Measurements from ENCODE around the gene GALR2.

GALR2 gene

DNA sequence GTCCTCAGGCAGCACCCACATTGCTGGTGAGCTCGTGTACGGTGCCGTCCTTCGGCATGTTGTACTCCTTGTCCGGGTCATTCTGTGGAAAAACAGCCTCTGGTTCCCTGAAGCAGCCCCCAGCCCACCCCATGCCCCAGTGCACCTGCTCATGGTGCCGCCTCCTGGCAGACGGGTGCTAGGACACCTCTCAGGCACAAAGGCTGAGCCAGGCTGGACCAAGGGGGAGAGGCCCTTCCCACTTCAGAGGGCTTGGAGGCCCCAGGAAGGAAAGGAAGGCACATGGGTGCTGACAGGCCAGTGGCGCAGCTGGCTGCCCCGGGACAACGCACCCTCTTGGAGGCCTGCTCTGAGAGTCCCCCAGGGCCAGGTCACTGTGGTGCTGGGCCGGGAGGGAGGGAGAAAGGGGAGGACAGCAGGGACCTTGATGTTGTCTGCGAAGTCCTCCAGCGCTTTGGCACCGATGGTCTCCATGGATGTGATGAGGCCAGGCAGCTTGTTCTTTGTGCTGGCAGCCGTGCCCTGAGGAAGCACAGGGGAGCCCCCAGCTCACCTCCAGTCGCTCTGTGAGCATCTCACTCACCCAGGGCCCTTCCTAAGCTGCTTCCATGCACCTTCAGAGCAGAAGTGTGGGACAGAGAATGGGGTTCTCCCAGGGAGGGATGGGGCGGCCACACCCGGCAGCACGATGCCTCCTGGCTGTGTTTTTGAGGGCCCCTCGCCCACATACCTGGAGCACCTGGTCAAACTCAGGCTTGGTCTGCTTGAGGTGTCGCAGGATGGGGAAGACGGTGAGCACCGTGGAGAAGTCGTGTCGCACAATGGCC lies 13.7 kb downstream of the GALR2 start (continued):
- TF ChIP-seq, protein P1, sequence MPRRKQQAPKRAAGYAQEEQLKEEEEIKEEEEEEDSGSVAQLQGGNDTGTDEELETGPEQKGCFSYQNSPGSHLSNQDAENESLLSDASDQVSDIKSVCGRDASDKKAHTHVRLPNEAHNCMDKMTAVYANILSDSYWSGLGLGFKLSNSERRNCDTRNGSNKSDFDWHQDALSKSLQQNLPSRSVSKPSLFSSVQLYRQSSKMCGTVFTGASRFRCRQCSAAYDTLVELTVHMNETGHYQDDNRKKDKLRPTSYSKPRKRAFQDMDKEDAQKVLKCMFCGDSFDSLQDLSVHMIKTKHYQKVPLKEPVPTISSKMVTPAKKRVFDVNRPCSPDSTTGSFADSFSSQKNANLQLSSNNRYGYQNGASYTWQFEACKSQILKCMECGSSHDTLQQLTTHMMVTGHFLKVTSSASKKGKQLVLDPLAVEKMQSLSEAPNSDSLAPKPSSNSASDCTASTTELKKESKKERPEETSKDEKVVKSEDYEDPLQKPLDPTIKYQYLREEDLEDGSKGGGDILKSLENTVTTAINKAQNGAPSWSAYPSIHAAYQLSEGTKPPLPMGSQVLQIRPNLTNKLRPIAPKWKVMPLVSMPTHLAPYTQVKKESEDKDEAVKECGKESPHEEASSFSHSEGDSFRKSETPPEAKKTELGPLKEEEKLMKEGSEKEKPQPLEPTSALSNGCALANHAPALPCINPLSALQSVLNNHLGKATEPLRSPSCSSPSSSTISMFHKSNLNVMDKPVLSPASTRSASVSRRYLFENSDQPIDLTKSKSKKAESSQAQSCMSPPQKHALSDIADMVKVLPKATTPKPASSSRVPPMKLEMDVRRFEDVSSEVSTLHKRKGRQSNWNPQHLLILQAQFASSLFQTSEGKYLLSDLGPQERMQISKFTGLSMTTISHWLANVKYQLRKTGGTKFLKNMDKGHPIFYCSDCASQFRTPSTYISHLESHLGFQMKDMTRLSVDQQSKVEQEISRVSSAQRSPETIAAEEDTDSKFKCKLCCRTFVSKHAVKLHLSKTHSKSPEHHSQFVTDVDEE (CRISPR knock-in tag; IDR thresholded peaks at IDR 0.05), result no peak
- TF ChIP-seq, protein P2, sequence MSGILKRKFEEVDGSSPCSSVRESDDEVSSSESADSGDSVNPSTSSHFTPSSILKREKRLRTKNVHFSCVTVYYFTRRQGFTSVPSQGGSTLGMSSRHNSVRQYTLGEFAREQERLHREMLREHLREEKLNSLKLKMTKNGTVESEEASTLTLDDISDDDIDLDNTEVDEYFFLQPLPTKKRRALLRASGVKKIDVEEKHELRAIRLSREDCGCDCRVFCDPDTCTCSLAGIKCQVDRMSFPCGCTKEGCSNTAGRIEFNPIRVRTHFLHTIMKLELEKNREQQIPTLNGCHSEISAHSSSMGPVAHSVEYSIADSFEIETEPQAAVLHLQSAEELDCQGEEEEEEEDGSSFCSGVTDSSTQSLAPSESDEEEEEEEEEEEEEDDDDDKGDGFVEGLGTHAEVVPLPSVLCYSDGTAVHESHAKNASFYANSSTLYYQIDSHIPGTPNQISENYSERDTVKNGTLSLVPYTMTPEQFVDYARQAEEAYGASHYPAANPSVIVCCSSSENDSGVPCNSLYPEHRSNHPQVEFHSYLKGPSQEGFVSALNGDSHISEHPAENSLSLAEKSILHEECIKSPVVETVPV (CRISPR knock-in tag; IDR thresholded peaks at IDR 0.05), result no peak
- TF ChIP-seq, protein P3, sequence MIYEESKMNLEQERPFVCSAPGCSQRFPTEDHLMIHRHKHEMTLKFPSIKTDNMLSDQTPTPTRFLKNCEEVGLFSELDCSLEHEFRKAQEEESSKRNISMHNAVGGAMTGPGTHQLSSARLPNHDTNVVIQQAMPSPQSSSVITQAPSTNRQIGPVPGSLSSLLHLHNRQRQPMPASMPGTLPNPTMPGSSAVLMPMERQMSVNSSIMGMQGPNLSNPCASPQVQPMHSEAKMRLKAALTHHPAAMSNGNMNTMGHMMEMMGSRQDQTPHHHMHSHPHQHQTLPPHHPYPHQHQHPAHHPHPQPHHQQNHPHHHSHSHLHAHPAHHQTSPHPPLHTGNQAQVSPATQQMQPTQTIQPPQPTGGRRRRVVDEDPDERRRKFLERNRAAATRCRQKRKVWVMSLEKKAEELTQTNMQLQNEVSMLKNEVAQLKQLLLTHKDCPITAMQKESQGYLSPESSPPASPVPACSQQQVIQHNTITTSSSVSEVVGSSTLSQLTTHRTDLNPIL (CRISPR knock-in tag; IDR thresholded peaks at IDR 0.05; ENCODE audit: low read depth), result no peak
- no peak for TF ChIP-seq ZFP30 (CRISPR knock-in tag; IDR thresholded peaks at IDR 0.05)
- TF ChIP-seq CSDC2 (CRISPR knock-in tag; IDR thresholded peaks at IDR 0.05), result no peak
- TF ChIP-seq TCF4 (CRISPR knock-in tag; IDR thresholded peaks at IDR 0.05; ENCODE audit: borderline replicate concordance), result no peak
- TF ChIP-seq ARNTL (CRISPR knock-in tag; IDR thresholded peaks at IDR 0.05; ENCODE audit: borderline replicate concordance, low read depth), result no peak
- TF ChIP-seq SNAI2 (CRISPR knock-in tag; IDR thresholded peaks at IDR 0.05), result no peak

DNA sequence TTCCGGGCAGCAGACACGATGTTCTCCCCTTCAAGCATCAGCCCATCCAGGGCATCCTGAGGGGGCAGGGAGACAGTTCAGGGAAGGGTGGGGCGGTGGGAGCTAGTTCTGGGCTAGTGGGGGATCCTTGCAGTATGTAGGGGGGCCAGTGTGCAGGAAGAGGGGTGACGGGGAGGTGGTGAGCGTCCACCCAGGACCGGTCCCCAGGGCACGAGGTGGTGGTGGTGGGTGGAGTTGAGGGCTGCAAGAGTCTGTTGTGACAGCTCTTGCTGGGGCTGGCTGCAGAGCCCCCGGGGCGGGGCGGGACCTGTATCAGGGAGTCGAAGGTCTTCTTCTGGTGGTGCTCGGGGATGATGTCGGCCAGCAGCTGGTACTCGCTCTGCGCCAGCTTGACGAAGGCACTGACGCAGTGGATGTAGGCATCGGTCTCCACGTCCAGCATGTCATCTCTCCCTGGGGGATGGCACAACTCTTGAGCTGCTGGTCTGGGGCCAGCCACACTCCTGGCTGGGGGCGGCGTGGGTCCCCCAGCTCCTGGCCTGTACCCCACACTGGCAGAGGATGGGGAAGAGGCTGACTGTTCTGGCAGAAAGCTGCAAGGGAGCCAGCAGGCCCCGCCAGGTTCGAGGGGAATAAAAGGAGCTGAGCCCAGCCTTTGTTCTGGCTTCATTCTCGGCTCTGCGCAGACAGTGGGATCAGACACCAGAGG lies 14.4 kb downstream of the GALR2 start:
- no peak for ATAC-seq
- no peak for TF ChIP-seq GLIS3 (CRISPR knock-in tag; IDR thresholded peaks at IDR 0.05)

DNA sequence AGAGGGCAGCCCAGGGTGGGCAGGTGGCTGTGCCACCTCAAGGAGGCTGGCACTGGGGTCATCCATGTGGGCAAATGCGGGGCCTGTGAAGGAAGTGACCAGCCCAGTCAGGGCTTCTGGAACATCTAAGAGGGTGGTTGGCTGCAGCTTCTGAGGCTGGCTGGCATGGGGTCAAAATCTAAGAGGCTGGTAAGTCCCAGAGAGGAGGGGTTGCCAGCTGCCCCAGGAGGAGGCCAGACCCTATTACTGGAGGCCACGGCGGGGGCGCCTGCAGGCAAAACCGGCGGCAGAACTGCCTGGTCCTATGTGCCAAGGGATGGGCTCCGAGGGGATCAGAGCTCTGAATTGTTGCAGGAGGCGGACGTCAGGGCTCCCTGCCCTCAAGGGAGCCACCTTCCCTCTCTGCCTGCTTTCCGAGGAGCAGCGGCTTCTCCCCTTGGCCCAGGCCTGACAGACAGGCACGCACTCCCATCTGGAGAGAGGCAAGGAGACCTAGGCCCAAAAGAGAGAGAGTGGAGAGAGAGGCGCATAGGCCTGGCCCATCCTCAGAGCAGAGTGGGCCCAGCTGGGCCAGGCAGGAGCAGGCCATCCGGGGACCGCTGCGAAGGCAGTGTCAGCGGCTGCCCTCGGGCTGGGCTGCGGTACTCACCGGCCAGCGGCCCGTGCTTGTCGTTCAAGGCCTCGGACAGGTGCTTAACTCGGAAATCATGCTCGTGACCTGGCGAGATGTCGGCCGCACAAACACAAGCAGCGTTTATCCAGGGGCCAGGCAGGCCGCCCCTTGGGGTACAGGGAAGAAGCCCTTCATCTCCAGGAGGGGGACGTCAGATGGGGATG lies 15.3 kb downstream of the GALR2 start:
- no peak for ATAC-seq
- TF ChIP-seq, protein P2 (CRISPR knock-in tag; IDR thresholded peaks at IDR 0.05), result no peak
- TF ChIP-seq ZNF8 (CRISPR knock-in tag; IDR thresholded peaks at IDR 0.05), result no peak
- no peak for TF ChIP-seq ZNF70 (CRISPR knock-in tag; IDR thresholded peaks at IDR 0.05)
- no peak for TF ChIP-seq ARNTL (CRISPR knock-in tag; IDR thresholded peaks at IDR 0.05; ENCODE audit: borderline replicate concordance, low read depth)
- TF ChIP-seq SNAI2 (CRISPR knock-in tag; IDR thresholded peaks at IDR 0.05), result no peak
- no peak for TF ChIP-seq TCF4 (CRISPR knock-in tag; IDR thresholded peaks at IDR 0.05; ENCODE audit: borderline replicate concordance)
- TF ChIP-seq ZFP30 (CRISPR knock-in tag; IDR thresholded peaks at IDR 0.05), result no peak
- TF ChIP-seq, protein P4, sequence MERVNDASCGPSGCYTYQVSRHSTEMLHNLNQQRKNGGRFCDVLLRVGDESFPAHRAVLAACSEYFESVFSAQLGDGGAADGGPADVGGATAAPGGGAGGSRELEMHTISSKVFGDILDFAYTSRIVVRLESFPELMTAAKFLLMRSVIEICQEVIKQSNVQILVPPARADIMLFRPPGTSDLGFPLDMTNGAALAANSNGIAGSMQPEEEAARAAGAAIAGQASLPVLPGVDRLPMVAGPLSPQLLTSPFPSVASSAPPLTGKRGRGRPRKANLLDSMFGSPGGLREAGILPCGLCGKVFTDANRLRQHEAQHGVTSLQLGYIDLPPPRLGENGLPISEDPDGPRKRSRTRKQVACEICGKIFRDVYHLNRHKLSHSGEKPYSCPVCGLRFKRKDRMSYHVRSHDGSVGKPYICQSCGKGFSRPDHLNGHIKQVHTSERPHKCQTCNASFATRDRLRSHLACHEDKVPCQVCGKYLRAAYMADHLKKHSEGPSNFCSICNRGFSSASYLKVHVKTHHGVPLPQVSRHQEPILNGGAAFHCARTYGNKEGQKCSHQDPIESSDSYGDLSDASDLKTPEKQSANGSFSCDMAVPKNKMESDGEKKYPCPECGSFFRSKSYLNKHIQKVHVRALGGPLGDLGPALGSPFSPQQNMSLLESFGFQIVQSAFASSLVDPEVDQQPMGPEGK (CRISPR knock-in tag; IDR thresholded peaks at IDR 0.05; ENCODE audit: borderline replicate concordance), result no peak
- TF ChIP-seq ZNF565 (CRISPR knock-in tag; conservative IDR thresholded peaks at IDR 0.05; ENCODE audit: low read depth), result no peak
- TF ChIP-seq ZC3H10 (CRISPR knock-in tag; IDR thresholded peaks at IDR 0.05), result no peak
- TF ChIP-seq RARB (CRISPR knock-in tag; IDR thresholded peaks at IDR 0.05), result no peak
- no peak for TF ChIP-seq PPARA (CRISPR knock-in tag; IDR thresholded peaks at IDR 0.05; ENCODE audit: borderline replicate concordance)
- no peak for TF ChIP-seq OSR1 (CRISPR knock-in tag; IDR thresholded peaks at IDR 0.05)
- no peak for TF ChIP-seq ESRRG (CRISPR knock-in tag; IDR thresholded peaks at IDR 0.05)
- TF ChIP-seq, protein P1 (CRISPR knock-in tag; IDR thresholded peaks at IDR 0.05), result no peak
